T-helper 2 cell treated with Interferon-gamma antibody and Interleukin-4, amounts not matched to agents 5 μg/mL and 100 μg/mL, for 36 hours (primary cell): ENCODE data around the gene DAGLB.

ENCODE experiments used
- DNase-seq: peaks from one replicate; pipeline ENCODE4 v3.0.0; 2021; ENCODE audit warnings: low spot score
- H3K27ac Mint-ChIP-seq: one replicate; pipeline ENCODE4 v1.8.0; 2021; ENCODE audit warnings: mild to moderate bottlenecking, mixed read lengths
- H3K27me3 Mint-ChIP-seq: one replicate; pipeline ENCODE4 v1.8.0; 2021; ENCODE audit warnings: low read depth, mixed read lengths
- H3K36me3 Mint-ChIP-seq: one replicate; pipeline ENCODE4 v1.8.0; 2021; ENCODE audit warnings: low read depth, mixed read lengths
- H3K4me1 Mint-ChIP-seq: one replicate; pipeline ENCODE4 v1.8.0; 2021; ENCODE audit warnings: low read depth, mixed read lengths
- H3K4me3 Mint-ChIP-seq: one replicate; pipeline ENCODE4 v1.8.0; 2022; ENCODE audit warnings: mild to moderate bottlenecking, moderate library complexity, mixed read lengths
- H3K9me3 Mint-ChIP-seq: one replicate; pipeline ENCODE4 v1.8.0; 2021; ENCODE audit warnings: mixed read lengths

Gene DAGLB

DNA sequence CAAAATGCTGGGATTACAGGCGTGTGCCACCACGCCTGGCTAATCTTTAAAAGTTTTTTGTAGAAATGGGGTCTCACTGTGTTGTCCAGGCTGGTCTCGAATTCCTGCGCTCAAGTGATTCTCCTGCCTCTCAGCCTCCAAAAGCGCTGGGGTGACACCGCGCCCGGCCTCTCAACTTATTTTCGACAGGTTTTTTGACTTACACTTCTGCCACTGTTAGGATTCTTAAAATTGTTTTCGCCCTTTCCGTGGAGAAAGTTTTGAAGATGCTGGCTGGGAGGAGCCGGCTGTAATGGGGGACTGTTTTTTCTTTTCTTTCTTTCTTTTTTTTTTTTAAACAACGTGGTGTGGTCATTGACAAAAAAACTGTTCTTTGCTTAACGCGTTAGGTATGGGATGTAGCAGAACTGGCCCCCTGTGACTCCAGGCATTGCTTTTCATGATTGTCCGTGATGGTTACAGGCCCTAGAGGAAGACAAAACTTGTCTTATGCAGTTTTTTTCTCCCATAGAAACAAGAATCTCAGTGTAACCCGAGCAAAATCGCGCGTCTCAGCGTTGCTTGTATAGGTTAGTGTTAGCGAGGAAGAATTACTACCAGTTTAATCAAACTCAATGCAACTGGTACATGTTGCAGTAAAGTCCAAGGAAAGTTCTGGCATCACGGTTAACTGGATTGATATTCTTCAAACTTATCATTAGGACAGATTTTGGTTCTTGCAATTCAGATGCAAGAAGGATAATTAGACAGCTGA, 72.2 kb downstream of the DAGLB start:
- H3K27me3 Mint-ChIP-seq: no peaks in the 10 kb centered on the region
- peaks cover 26% of the 10 kb centered on the region for H3K36me3 Mint-ChIP-seq
- H3K4me1 Mint-ChIP-seq: peaks cover 33% of the 10 kb centered on the region
- H3K27ac Mint-ChIP-seq: peak overlapping the region; percentile 91
- peak overlapping the region; percentile 97 for H3K4me3 Mint-ChIP-seq
- H3K9me3 Mint-ChIP-seq: no peaks in the 10 kb centered on the region
- DNase-seq: peak; percentile 9

DNA sequence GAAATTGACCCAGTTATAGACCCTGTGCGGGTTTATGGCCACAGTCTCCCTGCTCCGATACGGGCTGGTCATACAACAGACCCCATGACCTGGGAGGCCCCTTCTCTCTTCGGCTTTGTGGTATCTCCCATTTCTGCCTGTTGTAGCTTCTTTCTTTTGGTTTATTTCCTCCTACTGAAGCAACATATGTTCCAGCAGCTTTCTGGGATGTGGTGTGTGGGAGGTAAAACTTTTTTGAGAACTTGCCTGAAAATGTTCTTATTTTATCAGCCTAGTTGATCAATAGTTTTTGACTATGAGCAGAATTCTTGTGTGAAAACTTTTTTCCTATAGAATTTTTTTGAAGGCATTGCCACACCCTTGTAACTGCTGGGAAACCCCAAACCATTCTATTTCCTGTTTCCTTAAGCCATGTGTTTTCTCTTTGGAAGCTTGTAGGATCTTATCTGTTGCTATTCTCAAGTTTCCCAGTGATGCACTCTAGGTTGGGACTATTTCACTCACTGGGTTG, 80.0 kb downstream of the DAGLB start:
- no peak for DNase-seq
- Mint-ChIP-seq H3K27me3 (no peaks in the 10 kb centered on the region), H3K4me3 (no peak overlapping the region), H3K27ac (no peak overlapping the region), H3K4me1 (peaks cover 5% of the 10 kb centered on the region), H3K36me3 (no peaks in the 10 kb centered on the region), H3K9me3 (no peaks in the 10 kb centered on the region)

DNA sequence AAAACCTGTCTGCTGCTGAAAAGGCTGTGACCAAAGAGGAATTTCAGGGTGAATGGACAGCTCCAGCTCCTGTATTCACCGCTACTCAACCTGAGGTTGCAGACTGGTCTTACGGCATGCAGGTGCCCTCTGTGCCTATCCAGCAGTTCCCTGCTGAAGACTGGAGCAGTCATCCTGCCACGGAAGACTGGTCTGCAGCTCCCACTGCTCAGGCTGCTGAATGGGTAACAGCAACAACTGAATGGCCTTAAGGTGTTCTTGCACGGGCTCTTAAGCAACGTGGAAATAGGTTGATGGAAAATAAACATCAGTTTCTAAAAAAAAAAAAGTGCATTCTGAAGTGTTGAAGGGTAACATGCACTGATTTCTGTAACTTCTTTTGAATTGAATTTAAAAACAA, 82.3 kb downstream of the DAGLB start:
- Mint-ChIP-seq H3K36me3 (no peaks in the 10 kb centered on the region), H3K9me3 (no peaks in the 10 kb centered on the region), H3K4me1 (peaks cover 6% of the 10 kb centered on the region), H3K4me3 (no peak overlapping the region), H3K27ac (no peak overlapping the region), H3K27me3 (no peaks in the 10 kb centered on the region)
- no peak for DNase-seq

DNA sequence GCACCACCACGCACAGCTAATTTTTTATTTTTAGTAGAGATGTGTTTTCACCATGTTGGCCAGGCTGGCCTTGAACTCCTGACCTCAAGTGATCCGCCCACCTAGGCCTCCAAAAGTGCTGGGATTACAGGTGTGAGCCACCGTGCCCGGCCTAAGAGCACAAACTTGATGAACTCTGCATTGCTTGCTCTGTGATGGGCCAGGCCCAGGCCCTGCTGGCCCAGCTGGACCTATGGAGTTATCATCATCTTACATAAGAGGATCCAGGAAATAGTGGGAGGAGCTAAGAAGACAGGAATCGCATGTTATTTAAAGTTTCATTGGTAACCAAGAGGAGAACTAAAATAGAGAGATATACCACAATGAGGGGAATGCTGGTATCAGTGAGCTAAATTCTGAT, 86.9 kb downstream of the DAGLB start:
- no peaks in the 10 kb centered on the region for H3K27me3 Mint-ChIP-seq
- H3K36me3 Mint-ChIP-seq: no peaks in the 10 kb centered on the region
- H3K4me1 Mint-ChIP-seq: peaks cover 3% of the 10 kb centered on the region
- DNase-seq: no peak
- H3K9me3 Mint-ChIP-seq: no peaks in the 10 kb centered on the region
- no peak overlapping the region for H3K27ac Mint-ChIP-seq
- no peak overlapping the region for H3K4me3 Mint-ChIP-seq

DNA sequence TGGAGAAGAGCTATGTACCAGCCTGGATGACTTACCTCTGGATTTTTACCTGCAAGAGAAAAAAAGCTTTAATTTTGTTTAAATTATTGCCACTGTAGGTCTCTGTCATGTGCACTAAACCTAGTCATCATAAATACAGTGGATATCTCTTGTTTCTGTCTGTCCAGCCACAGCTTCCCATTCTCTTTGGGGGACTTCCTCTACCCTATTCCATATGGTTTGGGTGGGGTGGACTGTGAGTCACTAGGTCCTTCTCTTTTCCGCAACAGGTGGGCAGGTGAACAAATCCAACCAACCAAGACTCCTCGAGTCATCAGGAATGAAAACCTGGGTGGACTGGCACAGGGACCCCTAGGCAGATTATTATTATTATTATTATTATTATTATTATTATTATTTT, 88.0 kb downstream of the DAGLB start:
- H3K9me3 Mint-ChIP-seq: no peaks in the 10 kb centered on the region
- peaks cover 3% of the 10 kb centered on the region for H3K4me1 Mint-ChIP-seq
- H3K27ac Mint-ChIP-seq: no peak overlapping the region
- no peak overlapping the region for H3K4me3 Mint-ChIP-seq
- H3K36me3 Mint-ChIP-seq: no peaks in the 10 kb centered on the region
- no peak for DNase-seq
- no peaks in the 10 kb centered on the region for H3K27me3 Mint-ChIP-seq
